GM12878 (cell line): ENCODE measurements around the gene FBN2. TPM values are rescaled to one million over a fixed set of nuclear protein-coding genes. Genes with fewer than 3 reads are reported as not detected.

Source experiments
- ATAC-seq: fragments of 200-7000 bp; cut with Tn5 transposase; 3 replicates; pipeline ENCODE4 v1.9.1; 2020; ENCODE audit warnings: mild to moderate bottlenecking, moderate library complexity
- BruUV-seq: library from RNA; stranded (reverse); fragments of 400-500 nt; replicated peaks from 2 replicates; lab custom pipeline; 2021; lab: Mats Ljungman, UMichigan
- CTCF ChIA-PET: fragments of 300-600 bp; sonication (Branson Sonifier 250); formaldehyde crosslinking; extraction: SDS; loops from one replicate; lab custom pipeline; 2021; ENCODE audit warnings: inconsistent platforms; lab: Yijun Ruan, JAX
- POLR2A ChIA-PET: fragments of 350-600 bp; formaldehyde crosslinking; extraction: SDS; loops from one replicate; lab custom pipeline; 2021; ENCODE audit warnings: inconsistent platforms; lab: Charles Lee
- RAD21 ChIA-PET: fragments of 300-600 bp; sonication (Branson Sonifier 250); formaldehyde crosslinking; loops from one replicate; lab custom pipeline; 2023; ENCODE audit warnings: antibody characterized with exemption; ENCODE audit not compliant: unreplicated experiment; lab: Charles Lee
- SMC1A ChIA-PET: fragments of 300-600 bp; sonication (Branson Sonifier 250); formaldehyde crosslinking; loops from one replicate; lab custom pipeline; 2023; ENCODE audit not compliant: unreplicated experiment, uncharacterized antibody; lab: Charles Lee
- DNase-seq: peaks from one replicate; pipeline ENCODE4 v3.0.0-alpha.2; 2011; ENCODE audit warnings: low read depth, low spot score
- FAIRE-seq: peaks from 3 replicates; lab custom pipeline; 2011; peaks lifted over from hg19 to GRCh38; lab: Jason Lieb, UNC
- H2AFZ ChIP-seq: 2 replicates; pipeline ENCODE4 v1.6.0; 2011; ENCODE audit warnings: low read depth, low read length, control low read depth; ENCODE audit not compliant: control insufficient read depth
- H3K27ac ChIP-seq: 2 replicates; pipeline ENCODE4 v1.5.1; 2011; ENCODE audit warnings: control low read depth; ENCODE audit not compliant: control insufficient read depth, insufficient read depth
- H3K27me3 ChIP-seq, 2 experiments: replicated peaks in 1 of 2; 2 replicates each; pipeline versions ENCODE4 v1.6.0 to v1.6.1; 2011; ENCODE audit warnings: low read length in 1 of 2; ENCODE audit not compliant: control insufficient read depth in 2 of 2, insufficient read depth in 2 of 2
- H3K36me3 ChIP-seq, 2 experiments: 2 replicates each; pipeline ENCODE4 v1.5.1; 2011; ENCODE audit warnings: low read length in 1 of 2; ENCODE audit not compliant: control insufficient read depth in 2 of 2, insufficient read depth in 2 of 2
- H3K4me1 ChIP-seq: 2 replicates; pipeline ENCODE4 v1.6.1; 2011; ENCODE audit warnings: mild to moderate bottlenecking, low read length, moderate library complexity, mixed read lengths; ENCODE audit not compliant: control insufficient read depth, insufficient read depth
- H3K4me2 ChIP-seq: 2 replicates; pipeline ENCODE4 v1.6.0; 2011; ENCODE audit warnings: control low read depth; ENCODE audit not compliant: control insufficient read depth, insufficient read depth
- H3K4me3 ChIP-seq: fragments of 200-600 bp; sonication (generic); 2 replicates; pipeline ENCODE4 v1.5.1; 2016
- H3K79me2 ChIP-seq: 2 replicates; pipeline ENCODE4 v1.6.0; 2011; ENCODE audit warnings: low read length; ENCODE audit not compliant: control insufficient read depth, insufficient read depth
- H3K9ac ChIP-seq: 2 replicates; pipeline ENCODE4 v1.8.0; 2011; ENCODE audit warnings: low read length, control low read depth, mixed read lengths; ENCODE audit not compliant: control insufficient read depth, insufficient read depth
- H3K9me3 ChIP-seq: replicated peaks from 3 replicates; pipeline ENCODE4 v1.5.1; 2011; ENCODE audit warnings: mild to moderate bottlenecking, low read length; ENCODE audit not compliant: control insufficient read depth, insufficient read depth
- H4K20me1 ChIP-seq: 2 replicates; pipeline ENCODE4 v1.6.0; 2011; ENCODE audit not compliant: control insufficient read depth, insufficient read depth
- CHD4 ChIP-seq: fragments of 200-600 bp; sonication (generic); IDR thresholded peaks from 2 replicates; pipeline ENCODE4 v1.6.1; 2016; ENCODE audit warnings: mild to moderate bottlenecking
- JUND ChIP-seq: IDR thresholded peaks from 2 replicates; pipeline ENCODE4 v1.6.1; 2012; ENCODE audit warnings: low read depth, mild to moderate bottlenecking, low read length, improper control_type of control experiment, moderate library complexity
- NFYA ChIP-seq: IDR thresholded peaks from 2 replicates; pipeline ENCODE4 v1.6.1; 2011; ENCODE audit warnings: low read depth, mild to moderate bottlenecking, low read length, improper control_type of control experiment, borderline replicate concordance
- NR2F1 ChIP-seq: fragments of 450-650 bp; conservative IDR thresholded peaks from 2 replicates; pipeline ENCODE4 v1.6.1; 2017; ENCODE audit warnings: mild to moderate bottlenecking
- POU2F2 ChIP-seq: IDR thresholded peaks from 3 replicates; pipeline ENCODE4 v1.6.1; 2011; ENCODE audit warnings: low read depth, mild to moderate bottlenecking, low read length, borderline replicate concordance
- SREBF2 ChIP-seq: IDR thresholded peaks from 2 replicates; pipeline ENCODE4 v1.6.1; 2012; ENCODE audit warnings: mild to moderate bottlenecking, low read length
- ZBTB33 ChIP-seq: fragments of 450-650 bp; IDR thresholded peaks from 2 replicates; pipeline ENCODE4 v1.6.1; 2017; ENCODE audit warnings: mild to moderate bottlenecking
- WGBS: methylation state at CpG from one replicate; pipeline ENCODE4 v1.1.6; 2016; ENCODE audit warnings: low lambda C conversion rate; ENCODE audit not compliant: insufficient replicate concordance, insufficient coverage; ENCODE audit errors: missing lambda C conversion rate; 5-methylcytosine and 5-hydroxymethylcytosine counted together
- in situ Hi-C: fragments of 300-500 bp; cut with MboI; formaldehyde crosslinking; loops from 9 replicates; pipeline ENCODE4 v1.14.3; 2018; ENCODE audit warnings: mixed read lengths
- intact Hi-C: fragments of 100-400 bp; cut with micrococcal nuclease; formaldehyde crosslinking; loops from one replicate; pipeline ENCODE4 v1.14.2; 2022; ENCODE audit not compliant: unreplicated experiment
- polyA plus RNA-seq, 11 experiments: library from polyadenylated mRNA; depleted of rRNA in 4 of 11; unstranded in 6 of 11; stranded (reverse) in 5 of 11; fragments of >200 nt; fragmentation: Nextera tagmentation in 4 of 11; fragmentation: Illumina TruSeq in 1 of 11; extraction: Ambion mirVana in 4 of 11; extraction: Trizol in 1 of 11; gene quantifications; 1 replicate in 1 of 11; 2 replicates in 10 of 11; pipeline versions ENCODE4 v1.2.1 to v1.2.3, GENCODE V29; 2011 to 2016; ENCODE audit warnings: inconsistent platforms in 2 of 11, missing spikeins in 2 of 11, low read depth in 1 of 11
- total RNA-seq, 4 experiments: library from RNA; depleted of rRNA in 3 of 4; stranded (reverse); fragments of >200 nt in 3 of 4; fragmentation: Illumina TruSeq in 1 of 4; extraction: Trizol in 1 of 4; gene quantifications; 2 replicates each; pipeline versions ENCODE4 v1.2.1 to v1.2.3, GENCODE V29; 2013 to 2021

The FBN2 gene
- total and polyA plus RNA-seq, 10 of the 15 experiments (the other 5 are each of a cell fraction or from before 2014, with no cell fraction given) = 0.01 to 0.98 (median 0.10) TPM; not detected in 3

DNA sequence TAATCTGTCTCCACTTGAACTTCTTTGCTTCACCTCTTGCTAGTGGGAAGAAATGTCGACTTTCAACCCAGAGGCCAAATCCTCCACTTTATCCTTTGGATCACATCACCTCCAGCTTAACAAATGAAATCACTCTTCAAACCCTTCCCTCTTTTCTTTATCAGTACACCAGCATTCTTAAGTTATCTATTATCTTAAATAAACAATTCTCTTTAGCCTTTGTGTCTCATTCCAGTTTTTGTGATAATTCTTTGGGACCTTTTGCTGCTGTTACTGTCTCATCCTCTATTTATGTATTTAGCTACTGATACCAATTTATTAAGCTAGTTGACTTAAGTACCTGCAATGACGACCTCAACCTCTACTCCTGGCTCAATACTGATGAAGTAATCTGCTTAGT is 28.1 kb upstream of the FBN2 start:
- H3K9me3 ChIP-seq = no peaks in the 10 kb centered on the region
- H3K9ac ChIP-seq = no peak overlapping the region
- FAIRE-seq (no peak), ATAC-seq (no peak)
- BruUV-seq = no TSS peak
- ChIA-PET SMC1A (no interaction called here), CTCF (interaction anchor here (1.3 kb wide), 1 partner anchor 59 kb away, joined by 5 read pairs; no protein-coding TSS in a partner anchor)
- no peaks in the 10 kb centered on the region for H3K4me1 ChIP-seq
- no peak overlapping the region for H3K4me2 ChIP-seq
- TF ChIP-seq NFYA = no peak
- no peak for TF ChIP-seq POU2F2
- no peak for TF ChIP-seq NR2F1
- no peak for TF ChIP-seq CHD4
- TF ChIP-seq JUND = no peak
- no peak for TF ChIP-seq SREBF2
- TF ChIP-seq ZBTB33 = no peak
- TF ChIP-seq, all 136 proteins: peak for 0
- Histone ChIP-seq H3K4me3 (no peak overlapping the region), H3K36me3 (no peaks in the 10 kb centered on the region), H4K20me1 (no peaks in the 10 kb centered on the region), H3K27ac (no peak overlapping the region), H3K27me3 (no peaks in the 10 kb centered on the region), H3K79me2 (no peaks in the 10 kb centered on the region), H2AFZ (no peak overlapping the region)
- 0% methylated on average over 2 of the region's 2 CpGs for whole genome bisulfite sequencing
- DNase-seq = no peak
- in situ Hi-C loops (no loop called here), intact Hi-C loops (no loop called here)
- RAD21 ChIA-PET = no interaction called here
- POLR2A ChIA-PET = no interaction called here
